H1 (cell line): ENCODE data around the gene SESN2. TPM values are rescaled to one million over a fixed set of nuclear protein-coding genes. Genes with fewer than 3 reads are reported as not detected.

Source experiments
- GABPA ChIP-seq: IDR thresholded peaks from 2 replicates; pipeline ENCODE4 v1.6.1; 2011; ENCODE audit warnings: mild to moderate bottlenecking, low read length, moderate library complexity, borderline replicate concordance; ENCODE audit not compliant: insufficient read depth
- GTF2F1 ChIP-seq: IDR thresholded peaks from 2 replicates; pipeline ENCODE4 v1.6.1; 2012; ENCODE audit warnings: low read depth, low read length, improper control_type of control experiment, borderline replicate concordance
- KDM4A ChIP-seq: IDR thresholded peaks from one replicate; pipeline ENCODE4 v1.7.1; 2012; ENCODE audit warnings: low read depth, mild to moderate bottlenecking, moderate library complexity, low read length, inconsistent platforms; ENCODE audit not compliant: severe bottlenecking
- KDM5A ChIP-seq: fragments of 200-600 bp; IDR thresholded peaks from 2 replicates; pipeline ENCODE4 v1.7.1; 2012; ENCODE audit warnings: mild to moderate bottlenecking, low read length, inconsistent platforms, mixed read lengths
- MAFK ChIP-seq: IDR thresholded peaks from 2 replicates; pipeline ENCODE4 v1.6.1; 2012; ENCODE audit warnings: low read depth, mild to moderate bottlenecking, improper control_type of control experiment, low read length
- POU5F1 ChIP-seq: IDR thresholded peaks from 2 replicates; pipeline ENCODE4 v1.6.1; 2011; ENCODE audit warnings: low read depth, mild to moderate bottlenecking, low read length, moderate library complexity
- TBP ChIP-seq: IDR thresholded peaks from 2 replicates; pipeline ENCODE4 v1.6.1; 2011; ENCODE audit warnings: low read depth, low read length, improper control_type of control experiment
- polyA plus RNA-seq, 7 experiments: library from polyadenylated mRNA; depleted of rRNA in 3 of 7; stranded (reverse) in 5 of 7; unstranded in 2 of 7; fragments of >200 nt in 5 of 7; fragments of 200-250 nt in 2 of 7; gene quantifications; 1 replicate in 5 of 7; 2 replicates in 1 of 7; 4 replicates in 1 of 7; pipeline versions ENCODE4 v1.2.1 to v1.2.3, GENCODE V29; 2011 to 2013; ENCODE audit warnings: missing spikeins in 2 of 7, mixed read lengths in 2 of 7
- total RNA-seq: library from RNA; stranded (reverse); fragmentation: NEBNext Ultra II Directional; extraction: Animal tissue kit (Norgen Biotek cat#: 25700); gene quantifications from 2 replicates; pipeline ENCODE4 v1.2.1, GENCODE V29; 2021
- TF ChIP-seq, protein P1 (sequence below): fragments of 300-600 bp; sonication (generic); IDR thresholded peaks from 2 replicates; pipeline ENCODE4 v1.7.1; 2012; ENCODE audit warnings: low read length, moderate library complexity, mild to moderate bottlenecking, inconsistent platforms; ENCODE audit not compliant: insufficient replicate concordance
- TF ChIP-seq, protein P2 (sequence below): IDR thresholded peaks from 2 replicates; pipeline ENCODE4 v1.6.1; 2011; ENCODE audit warnings: low read depth, mild to moderate bottlenecking, low read length; ENCODE audit not compliant: insufficient read depth
- TF ChIP-seq, protein P3 (sequence below): IDR thresholded peaks from 2 replicates; pipeline ENCODE4 v1.6.1; 2012; ENCODE audit warnings: inconsistent platforms

Gene SESN2
- total and polyA plus RNA-seq, 2 of the 8 experiments (the other 6 are each of a cell fraction or from before 2014, with no cell fraction given): 25.1 to 33.0 TPM

DNA sequence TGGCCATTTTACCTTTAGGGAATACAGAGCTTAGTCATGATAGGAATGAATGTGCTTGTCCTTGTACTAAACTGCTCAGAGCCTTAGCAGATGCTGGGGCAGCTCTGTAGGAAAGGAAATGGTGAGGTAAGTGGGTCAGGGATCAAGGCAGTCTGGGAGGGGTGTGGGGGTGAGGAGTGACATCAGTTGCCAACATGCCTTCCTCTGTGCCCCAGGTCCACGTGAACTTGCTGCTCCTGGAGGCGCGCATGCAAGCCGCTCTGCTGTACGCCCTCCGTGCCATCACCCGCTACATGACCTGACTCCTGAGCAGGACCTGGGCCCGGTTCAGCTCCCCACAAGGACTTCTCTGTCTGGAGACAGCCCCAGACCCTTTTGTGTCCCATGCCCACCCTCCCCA lies 21.2 kb downstream of the SESN2 start (continued):
- TF ChIP-seq, protein P1, sequence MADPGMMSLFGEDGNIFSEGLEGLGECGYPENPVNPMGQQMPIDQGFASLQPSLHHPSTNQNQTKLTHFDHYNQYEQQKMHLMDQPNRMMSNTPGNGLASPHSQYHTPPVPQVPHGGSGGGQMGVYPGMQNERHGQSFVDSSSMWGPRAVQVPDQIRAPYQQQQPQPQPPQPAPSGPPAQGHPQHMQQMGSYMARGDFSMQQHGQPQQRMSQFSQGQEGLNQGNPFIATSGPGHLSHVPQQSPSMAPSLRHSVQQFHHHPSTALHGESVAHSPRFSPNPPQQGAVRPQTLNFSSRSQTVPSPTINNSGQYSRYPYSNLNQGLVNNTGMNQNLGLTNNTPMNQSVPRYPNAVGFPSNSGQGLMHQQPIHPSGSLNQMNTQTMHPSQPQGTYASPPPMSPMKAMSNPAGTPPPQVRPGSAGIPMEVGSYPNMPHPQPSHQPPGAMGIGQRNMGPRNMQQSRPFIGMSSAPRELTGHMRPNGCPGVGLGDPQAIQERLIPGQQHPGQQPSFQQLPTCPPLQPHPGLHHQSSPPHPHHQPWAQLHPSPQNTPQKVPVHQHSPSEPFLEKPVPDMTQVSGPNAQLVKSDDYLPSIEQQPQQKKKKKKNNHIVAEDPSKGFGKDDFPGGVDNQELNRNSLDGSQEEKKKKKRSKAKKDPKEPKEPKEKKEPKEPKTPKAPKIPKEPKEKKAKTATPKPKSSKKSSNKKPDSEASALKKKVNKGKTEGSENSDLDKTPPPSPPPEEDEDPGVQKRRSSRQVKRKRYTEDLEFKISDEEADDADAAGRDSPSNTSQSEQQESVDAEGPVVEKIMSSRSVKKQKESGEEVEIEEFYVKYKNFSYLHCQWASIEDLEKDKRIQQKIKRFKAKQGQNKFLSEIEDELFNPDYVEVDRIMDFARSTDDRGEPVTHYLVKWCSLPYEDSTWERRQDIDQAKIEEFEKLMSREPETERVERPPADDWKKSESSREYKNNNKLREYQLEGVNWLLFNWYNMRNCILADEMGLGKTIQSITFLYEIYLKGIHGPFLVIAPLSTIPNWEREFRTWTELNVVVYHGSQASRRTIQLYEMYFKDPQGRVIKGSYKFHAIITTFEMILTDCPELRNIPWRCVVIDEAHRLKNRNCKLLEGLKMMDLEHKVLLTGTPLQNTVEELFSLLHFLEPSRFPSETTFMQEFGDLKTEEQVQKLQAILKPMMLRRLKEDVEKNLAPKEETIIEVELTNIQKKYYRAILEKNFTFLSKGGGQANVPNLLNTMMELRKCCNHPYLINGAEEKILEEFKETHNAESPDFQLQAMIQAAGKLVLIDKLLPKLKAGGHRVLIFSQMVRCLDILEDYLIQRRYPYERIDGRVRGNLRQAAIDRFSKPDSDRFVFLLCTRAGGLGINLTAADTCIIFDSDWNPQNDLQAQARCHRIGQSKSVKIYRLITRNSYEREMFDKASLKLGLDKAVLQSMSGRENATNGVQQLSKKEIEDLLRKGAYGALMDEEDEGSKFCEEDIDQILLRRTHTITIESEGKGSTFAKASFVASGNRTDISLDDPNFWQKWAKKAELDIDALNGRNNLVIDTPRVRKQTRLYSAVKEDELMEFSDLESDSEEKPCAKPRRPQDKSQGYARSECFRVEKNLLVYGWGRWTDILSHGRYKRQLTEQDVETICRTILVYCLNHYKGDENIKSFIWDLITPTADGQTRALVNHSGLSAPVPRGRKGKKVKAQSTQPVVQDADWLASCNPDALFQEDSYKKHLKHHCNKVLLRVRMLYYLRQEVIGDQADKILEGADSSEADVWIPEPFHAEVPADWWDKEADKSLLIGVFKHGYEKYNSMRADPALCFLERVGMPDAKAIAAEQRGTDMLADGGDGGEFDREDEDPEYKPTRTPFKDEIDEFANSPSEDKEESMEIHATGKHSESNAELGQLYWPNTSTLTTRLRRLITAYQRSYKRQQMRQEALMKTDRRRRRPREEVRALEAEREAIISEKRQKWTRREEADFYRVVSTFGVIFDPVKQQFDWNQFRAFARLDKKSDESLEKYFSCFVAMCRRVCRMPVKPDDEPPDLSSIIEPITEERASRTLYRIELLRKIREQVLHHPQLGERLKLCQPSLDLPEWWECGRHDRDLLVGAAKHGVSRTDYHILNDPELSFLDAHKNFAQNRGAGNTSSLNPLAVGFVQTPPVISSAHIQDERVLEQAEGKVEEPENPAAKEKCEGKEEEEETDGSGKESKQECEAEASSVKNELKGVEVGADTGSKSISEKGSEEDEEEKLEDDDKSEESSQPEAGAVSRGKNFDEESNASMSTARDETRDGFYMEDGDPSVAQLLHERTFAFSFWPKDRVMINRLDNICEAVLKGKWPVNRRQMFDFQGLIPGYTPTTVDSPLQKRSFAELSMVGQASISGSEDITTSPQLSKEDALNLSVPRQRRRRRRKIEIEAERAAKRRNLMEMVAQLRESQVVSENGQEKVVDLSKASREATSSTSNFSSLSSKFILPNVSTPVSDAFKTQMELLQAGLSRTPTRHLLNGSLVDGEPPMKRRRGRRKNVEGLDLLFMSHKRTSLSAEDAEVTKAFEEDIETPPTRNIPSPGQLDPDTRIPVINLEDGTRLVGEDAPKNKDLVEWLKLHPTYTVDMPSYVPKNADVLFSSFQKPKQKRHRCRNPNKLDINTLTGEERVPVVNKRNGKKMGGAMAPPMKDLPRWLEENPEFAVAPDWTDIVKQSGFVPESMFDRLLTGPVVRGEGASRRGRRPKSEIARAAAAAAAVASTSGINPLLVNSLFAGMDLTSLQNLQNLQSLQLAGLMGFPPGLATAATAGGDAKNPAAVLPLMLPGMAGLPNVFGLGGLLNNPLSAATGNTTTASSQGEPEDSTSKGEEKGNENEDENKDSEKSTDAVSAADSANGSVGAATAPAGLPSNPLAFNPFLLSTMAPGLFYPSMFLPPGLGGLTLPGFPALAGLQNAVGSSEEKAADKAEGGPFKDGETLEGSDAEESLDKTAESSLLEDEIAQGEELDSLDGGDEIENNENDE: no peak
- TF ChIP-seq GABPA: no peak
- TF ChIP-seq GTF2F1: no peak
- TF ChIP-seq KDM5A: no peak
- no peak for TF ChIP-seq MAFK
- TF ChIP-seq TBP: no peak
- no peak for TF ChIP-seq KDM4A
- TF ChIP-seq POU5F1: no peak
- TF ChIP-seq, protein P2, sequence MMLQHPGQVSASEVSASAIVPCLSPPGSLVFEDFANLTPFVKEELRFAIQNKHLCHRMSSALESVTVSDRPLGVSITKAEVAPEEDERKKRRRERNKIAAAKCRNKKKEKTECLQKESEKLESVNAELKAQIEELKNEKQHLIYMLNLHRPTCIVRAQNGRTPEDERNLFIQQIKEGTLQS: no peak
- TF ChIP-seq, protein P3, sequence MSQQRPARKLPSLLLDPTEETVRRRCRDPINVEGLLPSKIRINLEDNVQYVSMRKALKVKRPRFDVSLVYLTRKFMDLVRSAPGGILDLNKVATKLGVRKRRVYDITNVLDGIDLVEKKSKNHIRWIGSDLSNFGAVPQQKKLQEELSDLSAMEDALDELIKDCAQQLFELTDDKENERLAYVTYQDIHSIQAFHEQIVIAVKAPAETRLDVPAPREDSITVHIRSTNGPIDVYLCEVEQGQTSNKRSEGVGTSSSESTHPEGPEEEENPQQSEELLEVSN: no peak
